ENCODE data around the gene PLIN1.

GRCh38 chr15:89648106-89649012 is 30.8 kb downstream of the PLIN1 start:
- TF ChIP-seq CTCF (IDR thresholded peaks at IDR 0.05) = no peak
- no peak for TF ChIP-seq EZH2phosphoT487 (IDR thresholded peaks at IDR 0.05)

Data from neural progenitor cell (in vitro differentiated cells).